Stimulated activated naive CD8-positive, alpha-beta T cell treated with anti-CD3 and anti-CD28 coated beads, Interleukin-15, Interleukin-2, amounts not matched to agents 100 U/mL and 50 U/mL, for 24 hours (primary cell): ENCODE data around the gene DAP.

Source experiments
- ATAC-seq: fragments of 150-1000 bp; cut with Tn5 transposase; one replicate; pipeline ENCODE4 v1.10.0; 2021
- DNase-seq: peaks from one replicate; pipeline ENCODE4 v3.0.0; 2021

DAP gene

DNA sequence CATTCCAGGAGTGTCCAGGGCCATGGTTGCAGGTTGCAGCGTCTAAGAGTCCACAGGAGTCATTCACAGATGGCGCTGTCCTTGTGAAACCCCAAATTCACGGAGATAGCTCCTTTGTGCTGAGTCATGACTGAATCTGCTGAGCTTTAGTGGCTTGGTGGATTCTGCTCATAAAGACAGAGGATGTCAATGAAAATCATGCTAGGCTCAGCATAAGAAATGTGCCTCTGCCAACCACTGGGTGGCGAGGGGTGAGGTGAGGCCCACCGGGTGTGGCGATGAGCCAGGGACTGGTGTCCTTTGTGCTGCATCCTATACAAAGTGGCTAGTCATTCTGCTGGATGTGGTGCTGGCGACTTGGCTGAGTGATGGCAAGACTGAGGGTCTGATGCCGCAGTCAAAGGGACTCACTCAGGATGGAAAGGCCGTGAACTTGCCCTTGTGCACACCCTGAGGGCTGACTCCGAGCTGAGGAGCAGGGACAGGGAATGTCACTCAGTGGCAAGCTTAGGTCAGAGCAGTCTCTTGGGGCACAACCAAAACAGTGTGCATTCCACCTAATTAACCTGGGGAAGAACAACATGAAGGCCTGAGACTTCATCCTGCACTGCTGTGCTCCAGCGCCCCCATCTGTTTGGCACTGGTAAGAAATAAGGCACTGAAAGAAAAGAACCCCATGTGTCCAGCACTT, 71.5 kb downstream of the DAP start:
- DNase-seq (peak; percentile 57), ATAC-seq (peak; percentile 51)

DNA sequence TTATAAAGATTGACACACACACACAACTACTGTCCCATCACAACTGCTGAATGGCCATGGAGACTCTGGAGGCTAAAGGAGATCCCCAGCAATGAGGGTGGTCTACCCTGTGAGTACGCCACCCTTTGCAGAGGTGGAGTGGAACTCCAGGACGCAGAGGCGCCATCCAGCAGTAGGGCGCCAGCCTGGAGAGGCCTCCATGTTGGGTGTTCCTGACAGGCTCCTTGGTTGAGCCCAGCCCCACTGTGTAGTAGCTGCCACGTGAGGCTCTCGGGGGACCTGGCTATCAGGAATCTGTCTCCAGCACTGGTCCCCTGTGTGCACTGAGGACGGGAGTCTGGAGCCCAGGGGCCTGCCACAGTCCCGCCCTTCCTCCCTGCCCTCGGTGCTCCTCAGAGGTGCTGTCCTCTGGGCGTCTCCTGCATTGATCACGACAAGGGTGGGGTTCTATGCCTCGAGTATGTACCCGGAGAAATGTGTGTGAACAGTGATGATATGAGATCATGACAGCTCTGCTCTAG, 72.3 kb downstream of the DAP start:
- DNase-seq, result no peak
- no peak for ATAC-seq

DNA sequence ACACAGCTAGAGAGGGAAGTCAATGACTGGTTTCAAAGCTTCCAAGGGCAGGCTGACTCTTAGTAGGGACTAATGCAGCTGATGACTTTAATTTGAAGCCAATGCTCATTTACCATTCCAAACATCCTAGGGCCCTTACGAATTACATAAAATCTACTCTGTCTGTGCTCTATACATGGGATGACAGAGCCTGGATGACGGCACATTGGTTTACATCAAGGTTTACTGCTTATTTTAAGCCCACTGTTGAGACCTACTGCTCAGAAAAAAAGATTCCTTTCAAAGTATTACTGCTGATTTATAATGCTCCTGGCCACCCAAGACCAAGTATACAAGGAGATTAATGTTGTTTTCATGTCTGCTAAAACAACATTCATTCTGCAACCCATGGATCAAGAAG, 74.1 kb downstream of the DAP start:
- ATAC-seq (no peak), DNase-seq (no peak)

DNA sequence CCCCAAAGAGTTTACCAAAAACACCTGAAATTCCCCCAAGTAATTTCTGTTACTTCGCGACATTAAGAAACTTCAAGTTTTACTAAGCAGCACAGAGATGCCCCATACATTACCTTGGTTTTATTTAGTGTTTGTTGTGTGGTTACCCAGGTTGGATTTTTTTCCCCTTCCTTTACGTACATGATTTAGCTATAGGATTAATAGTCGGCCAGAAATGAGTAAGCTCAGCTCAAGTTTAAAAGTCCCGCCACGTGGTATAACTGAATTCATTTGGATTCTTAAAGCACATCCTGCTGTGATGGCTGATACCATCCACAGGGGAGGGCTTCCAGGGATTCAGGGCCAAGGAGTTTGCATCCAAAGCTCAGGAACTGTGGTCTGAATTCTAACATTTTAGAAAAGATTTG, 75.9 kb downstream of the DAP start:
- peak; percentile 37 for ATAC-seq
- no peak for DNase-seq

DNA sequence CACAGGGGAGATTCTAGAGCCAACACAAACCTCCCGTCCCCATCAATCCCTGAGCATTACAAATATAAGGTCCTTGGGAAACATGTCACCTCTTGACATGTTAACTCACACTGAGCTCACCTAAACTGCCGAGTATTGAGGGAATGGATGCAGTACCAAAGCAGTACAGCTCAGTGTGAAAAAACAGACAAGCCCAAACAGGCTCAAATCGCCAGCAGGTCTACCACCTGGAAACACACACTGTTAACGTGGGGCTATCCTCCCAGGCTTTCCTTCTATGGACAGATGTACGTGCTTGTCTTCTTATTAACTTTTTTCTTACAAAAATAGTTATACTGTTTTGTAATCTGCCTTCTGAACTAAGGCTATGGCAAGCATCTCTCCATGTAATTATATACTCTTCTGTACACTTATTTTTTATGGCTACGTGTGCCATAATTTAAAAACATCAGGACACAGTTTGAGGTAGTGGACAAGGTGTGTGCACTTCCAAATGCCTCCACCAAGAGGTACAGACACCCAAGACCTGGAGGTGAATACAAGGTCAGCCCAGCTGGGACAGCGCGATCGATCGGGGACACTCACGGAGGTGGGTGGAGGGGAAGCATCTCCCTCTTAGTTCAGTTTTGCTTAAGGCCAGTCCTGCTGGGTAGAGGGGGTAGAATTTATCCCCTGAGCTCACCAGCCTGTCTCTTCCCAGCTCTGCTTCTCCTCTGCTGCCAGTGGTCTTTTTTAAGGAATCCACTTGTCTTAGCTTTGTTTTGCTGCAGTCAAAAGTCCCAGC, 76.5 kb downstream of the DAP start:
- DNase-seq (no peak), ATAC-seq (no peak)

DNA sequence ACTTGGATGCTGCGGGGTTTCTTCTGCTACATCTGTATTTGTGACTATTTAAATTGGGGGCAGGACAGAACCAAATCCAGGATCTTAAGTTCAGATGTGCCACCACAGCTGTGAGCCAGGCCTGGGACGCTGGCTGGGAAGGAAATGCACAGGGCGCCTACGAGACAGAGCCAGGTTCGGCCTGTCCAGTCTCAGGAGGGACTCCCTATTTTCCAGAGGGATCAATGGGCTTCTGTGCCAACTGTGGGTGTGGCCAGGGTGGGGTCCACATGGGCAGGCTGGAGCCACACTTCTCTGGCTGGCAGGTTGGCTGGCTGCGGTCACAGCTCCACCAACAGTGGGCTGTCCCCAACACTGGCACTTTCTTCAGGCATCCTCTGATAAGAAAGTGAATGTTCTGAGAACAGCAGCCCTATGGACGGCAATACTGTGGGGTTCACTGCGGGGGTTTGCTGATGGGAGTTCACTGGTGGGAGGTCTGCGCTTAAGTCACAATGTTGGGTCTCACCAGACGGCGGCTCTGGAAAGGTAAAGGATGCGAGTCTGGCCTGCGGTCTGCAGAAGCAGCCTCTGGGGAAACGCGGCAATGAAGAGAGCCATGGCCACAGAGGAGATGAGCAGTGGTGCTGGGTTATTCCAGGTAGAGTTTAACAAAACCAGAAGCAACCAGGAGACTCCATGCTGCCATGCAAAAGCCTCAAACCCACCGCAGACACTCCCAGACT, 78.1 kb downstream of the DAP start:
- ATAC-seq (no peak), DNase-seq (no peak)

DNA sequence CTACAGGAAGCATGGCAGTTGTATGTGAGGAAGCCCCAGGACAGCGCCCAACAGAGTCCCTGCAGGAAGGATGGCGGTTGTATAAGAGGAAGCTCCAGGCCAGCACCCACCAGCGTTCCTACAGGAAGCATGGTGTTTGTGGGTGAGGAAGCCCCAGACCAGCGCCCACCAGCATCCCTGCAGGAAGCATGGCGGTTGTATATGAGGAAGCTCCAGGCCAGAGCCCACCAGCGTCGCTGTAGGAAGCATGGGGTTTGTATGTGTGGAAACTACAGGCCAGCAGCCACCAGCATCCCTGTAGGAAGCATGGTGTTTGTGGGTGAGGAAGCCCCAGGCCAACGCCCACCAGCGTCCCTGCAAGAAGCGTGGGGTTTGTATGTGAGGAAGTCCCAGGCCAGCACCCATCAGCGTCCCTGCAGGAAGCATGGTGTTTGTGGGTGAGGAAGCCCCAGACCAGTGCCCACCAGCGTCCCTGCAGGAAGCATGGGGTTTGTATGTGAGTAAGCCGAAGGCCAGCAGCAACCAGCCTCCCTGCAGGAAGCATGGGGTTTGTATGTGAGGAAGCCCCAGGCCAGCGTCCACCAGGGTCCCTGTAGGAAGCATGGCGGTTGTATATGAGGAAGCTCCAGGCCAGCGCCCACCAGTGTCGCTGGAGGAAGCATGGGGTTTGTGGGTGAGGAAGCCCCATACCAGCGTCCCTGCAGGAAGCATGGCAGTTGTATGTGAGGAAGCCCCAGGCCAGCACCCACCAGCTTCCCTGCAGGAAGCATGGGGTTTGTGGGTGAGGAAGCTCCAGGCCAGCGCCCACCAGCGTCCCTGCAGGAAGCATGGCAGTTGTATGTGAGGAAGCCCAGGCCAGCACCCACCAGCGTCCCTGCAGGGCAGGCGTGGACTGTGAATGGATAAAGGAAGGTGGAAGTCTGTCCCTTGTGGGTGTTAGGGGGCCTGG, 79.0 kb downstream of the DAP start:
- ATAC-seq, result no peak
- DNase-seq, result no peak

DNA sequence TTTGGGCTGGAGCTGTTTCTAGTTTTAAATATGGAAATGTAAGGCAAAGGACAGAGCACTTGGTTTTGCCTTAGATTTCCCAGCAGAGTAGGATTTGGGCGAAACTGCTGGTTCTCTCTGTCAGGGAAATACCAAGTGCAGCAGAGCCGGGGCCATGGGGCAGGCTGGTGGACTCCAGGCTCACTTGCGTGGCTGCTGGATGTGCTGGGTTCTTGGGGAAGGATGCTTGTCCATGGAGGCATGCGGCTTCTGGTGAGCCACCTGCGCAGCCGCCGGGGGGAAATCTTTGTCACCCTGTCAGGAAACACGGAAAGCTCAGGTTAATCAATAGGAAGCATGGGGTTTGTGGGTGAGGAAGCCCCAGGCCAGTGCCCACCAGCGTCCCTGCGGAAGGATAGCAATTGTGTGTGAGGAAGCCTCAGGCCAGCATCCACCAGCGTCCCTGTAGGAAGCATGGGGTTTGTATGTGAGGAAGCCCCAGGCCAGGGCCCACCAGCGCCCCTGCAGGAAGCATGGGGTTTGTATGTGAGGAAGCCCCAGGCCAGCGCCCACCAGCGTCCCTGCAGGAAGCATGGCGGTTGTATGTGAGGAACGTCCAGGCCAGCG, 80.1 kb downstream of the DAP start:
- DNase-seq, result no peak
- ATAC-seq, result no peak

DNA sequence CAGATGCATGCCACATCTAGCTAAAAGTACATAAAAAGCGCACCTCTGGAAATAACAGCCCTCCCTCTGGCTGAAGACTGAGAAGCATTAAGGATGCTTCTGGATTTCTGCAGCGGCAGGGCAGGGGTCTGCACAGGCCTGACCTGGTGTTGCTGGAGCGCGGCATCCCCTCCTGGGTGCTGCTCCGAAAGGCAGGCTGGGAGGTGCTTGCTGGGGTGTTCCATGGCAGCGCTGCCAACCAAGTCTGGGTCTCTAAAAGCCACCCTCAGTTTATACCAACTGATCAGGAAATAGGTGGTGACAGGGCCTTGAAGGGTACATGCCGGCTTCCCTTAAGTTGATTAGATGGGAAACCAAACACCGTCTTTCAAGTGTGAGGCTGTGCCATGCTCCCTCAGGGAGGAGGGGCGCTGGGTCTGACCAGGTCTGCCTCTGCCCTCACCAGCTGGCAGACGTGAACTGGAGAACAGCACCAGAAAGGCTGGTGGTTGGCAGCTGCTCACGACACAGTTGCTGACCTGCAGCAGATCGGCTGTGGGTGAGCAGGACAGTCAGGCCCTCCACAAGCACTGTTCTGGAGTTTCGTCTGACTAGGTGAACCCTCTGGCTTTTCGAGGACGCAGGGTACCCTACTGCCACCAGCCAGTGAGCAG, 81.6 kb downstream of the DAP start:
- ATAC-seq, result no peak

DNA sequence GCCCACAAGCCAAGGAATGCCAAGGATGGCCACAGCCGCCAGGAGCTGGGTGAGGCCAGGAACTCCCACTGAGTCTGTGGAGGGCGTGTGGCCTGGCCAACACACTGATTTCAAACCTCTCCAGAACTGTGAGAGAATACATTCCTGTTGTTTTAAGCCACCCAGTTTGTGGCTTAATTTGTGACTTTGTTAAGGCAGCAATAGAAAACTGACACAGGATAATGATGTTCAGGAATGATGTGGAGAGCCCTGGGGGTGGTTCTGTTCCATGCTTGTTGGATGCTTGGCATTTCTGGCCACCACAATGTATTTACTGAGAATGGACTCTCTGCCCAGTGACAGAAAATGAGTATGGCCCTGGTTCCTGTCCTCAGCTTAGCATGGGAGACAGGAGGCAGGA, 82.8 kb downstream of the DAP start:
- ATAC-seq (no peak), DNase-seq (no peak)

More for the DNA sequence above, 81.6 kb downstream of the DAP start:
- DNase-seq, result no peak

DNA sequence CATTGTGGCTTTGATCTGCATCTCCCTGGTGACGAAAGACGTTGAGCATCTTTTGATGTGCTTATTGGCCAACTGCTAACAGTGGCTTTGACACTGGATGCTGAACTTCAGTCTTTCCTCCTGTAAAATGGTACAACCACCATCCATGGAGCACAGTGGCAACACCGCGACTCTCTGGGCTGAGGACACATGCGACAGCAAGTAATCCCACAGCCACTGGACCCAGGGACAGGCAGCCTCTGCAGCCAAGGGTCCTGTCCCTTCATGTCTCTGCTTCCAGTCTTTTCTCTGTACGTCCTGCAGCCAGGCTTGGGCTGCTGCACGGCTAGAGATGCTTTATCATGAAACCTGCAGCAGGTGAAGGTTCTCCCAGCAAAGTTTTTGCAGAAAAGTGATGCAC, 83.5 kb downstream of the DAP start:
- DNase-seq (no peak), ATAC-seq (no peak)

DNA sequence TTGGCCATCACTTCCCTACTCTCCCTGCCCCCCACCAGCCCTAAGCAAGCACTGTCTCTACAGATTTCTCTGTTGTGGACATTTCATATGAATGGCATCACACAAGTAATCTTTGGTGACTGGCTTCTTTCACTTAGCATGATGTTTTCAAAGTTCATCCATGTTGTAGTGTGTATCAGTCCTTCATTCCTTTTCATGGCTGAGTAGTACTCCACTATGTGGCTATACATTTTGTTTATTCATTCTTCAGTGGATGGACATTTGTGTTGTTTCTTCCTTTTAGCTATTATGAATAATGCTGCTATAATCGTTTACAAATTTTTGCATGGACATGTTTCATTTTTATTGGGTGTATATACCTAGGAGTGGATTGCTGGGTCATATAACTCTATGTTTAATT, 84.1 kb downstream of the DAP start:
- ATAC-seq, result no peak

DNA sequence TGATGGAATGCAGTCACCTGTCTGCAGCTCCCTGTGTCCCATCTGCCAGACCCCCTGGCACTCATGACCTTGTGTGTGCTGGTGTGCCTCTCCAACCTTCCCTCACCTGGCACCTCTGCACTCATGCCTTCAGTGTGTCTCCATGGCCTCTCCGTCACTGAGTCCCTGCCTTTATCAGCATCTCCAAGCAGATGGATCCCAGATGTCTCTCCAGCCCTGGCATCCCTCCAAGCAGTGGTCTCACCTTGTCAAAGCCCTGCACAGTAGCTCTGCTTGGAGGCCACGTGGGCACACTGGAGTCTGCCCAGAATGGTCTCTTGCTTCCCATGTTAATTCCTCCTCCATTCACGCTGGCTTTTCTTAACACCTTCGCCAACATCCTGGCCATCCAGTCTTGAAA, 84.8 kb downstream of the DAP start:
- no peak for ATAC-seq

More for the DNA sequence above, 84.1 kb downstream of the DAP start:
- DNase-seq, result no peak

DNA sequence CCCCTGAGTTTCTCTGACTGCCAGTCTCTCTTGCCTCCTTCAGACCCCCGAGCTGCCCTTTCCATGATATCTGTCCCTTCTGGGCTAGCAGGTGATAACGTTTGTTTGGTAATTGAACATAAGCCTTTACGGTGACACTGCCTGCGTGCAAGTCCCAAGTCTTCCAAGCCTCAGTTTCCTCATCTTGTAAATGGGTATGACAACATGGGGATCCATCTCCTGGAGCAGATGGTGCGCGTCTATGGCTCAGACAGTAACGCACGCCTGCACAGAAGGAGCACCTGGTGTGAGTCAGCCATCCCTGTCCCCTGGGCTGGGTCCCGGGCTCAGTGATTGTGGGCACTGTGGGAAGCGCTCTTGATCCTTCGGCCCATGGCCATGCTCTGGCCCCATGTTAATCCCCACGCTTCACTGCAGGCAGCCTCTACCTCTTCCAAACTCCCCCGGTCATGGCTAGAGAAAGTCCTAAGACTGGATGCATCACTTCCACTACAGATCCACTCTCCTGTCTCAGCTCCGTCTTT, 85.8 kb downstream of the DAP start:
- no peak for DNase-seq
- no peak for ATAC-seq

More for the DNA sequence above, 84.8 kb downstream of the DAP start:
- no peak for DNase-seq

DNA sequence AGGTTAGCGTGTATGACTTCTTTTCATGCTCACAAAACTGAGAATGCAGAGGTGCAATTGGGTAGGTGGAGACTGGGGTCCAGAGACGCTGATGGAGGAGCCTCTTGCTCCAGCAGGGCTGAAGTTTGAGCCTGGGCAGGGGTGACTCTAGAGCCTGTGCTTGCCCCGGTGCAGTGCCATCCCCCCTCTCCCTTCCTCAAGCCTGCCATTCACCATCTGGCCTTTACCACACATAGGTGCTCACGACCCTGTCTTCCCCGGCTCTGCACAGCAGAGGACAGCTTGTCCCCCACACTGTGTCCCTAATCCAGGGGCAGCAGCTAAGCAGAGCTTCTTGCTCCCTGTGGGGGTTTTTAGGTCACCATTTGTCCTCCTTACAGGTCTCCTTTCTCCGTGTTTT, 86.5 kb downstream of the DAP start:
- DNase-seq (no peak), ATAC-seq (no peak)

DNA sequence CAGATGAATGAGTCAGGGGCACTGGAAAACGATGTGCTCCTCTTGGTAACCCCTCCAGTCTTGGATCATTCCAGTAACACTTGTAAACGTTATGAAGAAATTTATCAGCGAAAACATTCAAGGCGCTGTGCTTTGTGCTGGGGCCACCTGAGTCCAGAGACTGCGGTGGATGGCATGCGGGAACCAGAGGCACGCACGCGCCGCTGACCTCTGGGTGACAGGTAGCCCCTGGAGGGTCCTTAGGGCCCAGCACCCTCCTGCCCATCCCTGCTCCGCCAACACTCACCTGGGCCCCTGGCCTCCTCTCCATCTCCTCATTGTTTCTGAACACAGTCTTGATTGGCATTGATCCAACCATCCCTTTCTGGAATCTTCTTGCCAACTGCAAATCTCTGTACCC, 86.9 kb downstream of the DAP start:
- ATAC-seq (no peak), DNase-seq (no peak)

DNA sequence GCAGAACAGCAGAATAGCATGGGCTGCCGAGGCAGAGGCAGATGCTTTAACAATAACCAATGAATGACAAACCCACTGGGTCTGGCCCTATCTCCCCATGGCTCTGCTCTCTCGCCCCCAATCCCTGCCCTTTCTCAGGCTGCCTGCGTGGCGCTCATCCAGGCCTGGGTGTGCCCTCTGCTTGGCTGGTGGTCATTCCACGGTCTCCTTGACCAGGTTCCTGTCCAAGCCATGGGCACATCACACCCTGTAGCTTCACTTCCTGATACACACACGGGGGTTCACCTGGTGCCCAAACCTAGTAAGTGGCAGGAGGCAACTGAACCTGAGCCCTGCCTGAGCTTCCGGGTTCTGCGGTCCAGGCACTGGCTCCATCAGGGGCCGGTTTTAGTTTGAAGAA, 87.6 kb downstream of the DAP start:
- DNase-seq (no peak), ATAC-seq (no peak)

DNA sequence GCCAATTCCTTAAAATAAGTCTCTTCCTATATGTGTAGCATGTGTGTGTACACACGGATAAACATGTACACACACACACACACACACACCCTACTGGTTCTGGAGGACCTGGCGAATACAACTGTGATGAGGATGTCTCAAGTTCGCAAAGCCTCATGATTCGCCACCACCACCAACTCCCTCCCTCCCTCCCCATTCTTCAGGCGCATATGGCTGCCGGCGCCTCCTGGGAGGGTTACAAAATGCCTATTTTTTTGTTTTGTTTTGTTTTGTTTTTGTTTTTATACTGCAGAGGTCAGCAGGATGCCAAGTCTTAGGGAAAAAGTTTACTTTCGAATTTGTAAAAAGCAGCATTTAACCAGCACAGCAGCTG, 88.0 kb downstream of the DAP start:
- DNase-seq, result no peak

DNA sequence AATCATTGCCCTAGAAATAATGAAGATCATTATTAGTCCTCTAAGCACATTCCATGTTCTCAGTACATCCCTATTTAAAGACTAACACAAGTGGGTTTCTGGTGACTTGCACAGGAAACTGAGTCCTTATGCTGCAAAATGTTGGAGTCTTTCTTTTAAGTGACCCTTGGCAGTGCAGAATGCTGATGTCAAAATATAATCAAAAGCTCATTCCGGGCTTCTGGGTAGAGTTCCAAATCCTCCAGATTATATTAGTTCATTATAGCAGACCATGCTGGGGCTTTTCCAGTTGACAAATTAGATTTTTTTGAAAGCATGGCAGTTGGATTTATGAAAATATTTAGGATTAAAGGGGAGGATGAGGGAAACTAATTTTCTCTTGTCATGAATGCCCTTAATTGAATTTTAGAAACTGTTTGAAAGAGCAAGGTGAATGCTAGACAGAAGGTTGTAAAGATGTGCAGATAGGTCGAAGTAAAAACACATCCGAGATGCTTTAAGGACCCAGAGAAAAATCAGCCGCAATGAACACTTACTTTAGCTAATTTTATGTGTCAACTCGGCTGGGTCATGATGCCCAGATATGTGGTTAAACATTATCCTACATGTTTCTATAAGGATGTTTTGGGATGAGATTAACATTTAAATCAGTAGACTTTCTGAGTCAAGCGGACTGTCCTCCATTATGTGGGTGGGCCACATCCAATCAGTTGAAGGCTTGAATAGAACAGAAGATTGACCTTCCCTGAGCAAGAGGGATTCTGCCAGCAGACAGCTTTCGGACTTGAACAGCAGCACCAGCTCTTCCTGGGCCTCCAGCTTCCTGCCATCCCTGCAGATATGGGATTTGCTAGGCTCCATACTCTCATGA, 88.7 kb downstream of the DAP start:
- ATAC-seq (no peak), DNase-seq (no peak)

More for the DNA sequence above, 88.0 kb downstream of the DAP start:
- no peak for ATAC-seq
